GM23248 (cell line): ENCODE measurements around the gene SLC44A5. TPM values are rescaled to one million over a fixed set of nuclear protein-coding genes. Genes with fewer than 3 reads are reported as not detected.
"Not testable (repeated sequence)": the region's sequence is repeated elsewhere in the genome, so short reads cannot be mapped to it uniquely, and the experiment has no call there.

Experiments used
- DNase-seq: peaks from one replicate; pipeline ENCODE4 v3.0.0-alpha.2; 2015
- H2AFZ ChIP-seq: fragments of 200-600 bp; sonication (generic); 2 replicates; pipeline ENCODE4 v1.6.1; 2016; ENCODE audit warnings: antibody characterized with exemption
- H3F3A ChIP-seq: fragments of 200-600 bp; sonication (generic); 2 replicates; pipeline ENCODE4 v1.6.1; 2016; ENCODE audit warnings: mild to moderate bottlenecking, antibody characterized with exemption, mixed run types; ENCODE audit not compliant: insufficient read depth
- H3K27ac ChIP-seq: fragments of 200-600 bp; sonication (generic); 2 replicates; pipeline ENCODE4 v1.5.1; 2016; ENCODE audit warnings: mild to moderate bottlenecking
- H3K27me3 ChIP-seq: fragments of 200-600 bp; sonication (generic); replicated peaks from 2 replicates; pipeline ENCODE4 v1.6.1; 2016; ENCODE audit warnings: mild to moderate bottlenecking; ENCODE audit not compliant: insufficient read depth
- H3K36me3 ChIP-seq: fragments of 200-600 bp; sonication (generic); 2 replicates; pipeline ENCODE4 v1.6.1; 2016; ENCODE audit warnings: low read depth, mild to moderate bottlenecking
- H3K4me1 ChIP-seq: fragments of 200-600 bp; sonication (generic); 2 replicates; pipeline ENCODE4 v1.6.1; 2016; ENCODE audit warnings: mild to moderate bottlenecking; ENCODE audit not compliant: insufficient read depth
- H3K4me2 ChIP-seq: fragments of 200-600 bp; sonication (generic); one replicate; pipeline ENCODE4 v1.6.1; 2016; ENCODE audit warnings: mild to moderate bottlenecking; ENCODE audit not compliant: unreplicated experiment
- H3K4me3 ChIP-seq: fragments of 200-600 bp; sonication (generic); 2 replicates; pipeline ENCODE4 v1.5.1; 2016; ENCODE audit warnings: mild to moderate bottlenecking
- H3K79me2 ChIP-seq: fragments of 200-600 bp; sonication (generic); 2 replicates; pipeline ENCODE4 v1.6.1; 2016; ENCODE audit warnings: mild to moderate bottlenecking; ENCODE audit not compliant: insufficient read depth
- H3K9ac ChIP-seq: fragments of 200-600 bp; sonication (generic); 2 replicates; pipeline ENCODE4 v1.6.1; 2016; ENCODE audit warnings: mild to moderate bottlenecking
- H3K9me2 ChIP-seq: fragments of 200-600 bp; sonication (generic); 2 replicates; pipeline ENCODE4 v1.6.1; 2016; ENCODE audit warnings: mixed run types, mild to moderate bottlenecking, moderate library complexity; ENCODE audit not compliant: insufficient read depth
- H3K9me3 ChIP-seq: fragments of 200-600 bp; sonication (generic); one replicate; pipeline ENCODE4 v1.6.1; 2017; ENCODE audit warnings: low read depth
- H4K20me1 ChIP-seq: fragments of 200-600 bp; sonication (generic); 2 replicates; pipeline ENCODE4 v1.6.0; 2016; ENCODE audit not compliant: insufficient read depth
- EZH2 ChIP-seq: fragments of 200-600 bp; sonication (generic); IDR thresholded peaks from 2 replicates; pipeline ENCODE4 v1.6.1; 2018; ENCODE audit warnings: antibody characterized with exemption, mild to moderate bottlenecking; ENCODE audit not compliant: insufficient read depth, poor library complexity, severe bottlenecking
- EZH2phosphoT487 ChIP-seq: fragments of 200-600 bp; sonication (generic); IDR thresholded peaks from 2 replicates; pipeline ENCODE4 v1.6.1; 2018; ENCODE audit warnings: antibody characterized with exemption, moderate library complexity, mild to moderate bottlenecking, low read depth; ENCODE audit not compliant: insufficient read depth
- WGBS, 2 experiments: methylation state at CpG; one replicate each; pipeline ENCODE4 v1.1.6; 2015 to 2017; ENCODE audit warnings: low lambda C conversion rate in 2 of 2, low coverage in 1 of 2; ENCODE audit errors: missing lambda C conversion rate in 2 of 2; 5-methylcytosine and 5-hydroxymethylcytosine counted together
- in situ Hi-C: fragments of 300-500 bp; cut with MboI; formaldehyde crosslinking; loops from 2 replicates; pipeline ENCODE4 v1.15.0; 2020
- polyA plus RNA-seq: library from polyadenylated mRNA; unstranded; fragments of >200 nt; fragmentation: Nextera tagmentation; extraction: Ambion mirVana; gene quantifications from 2 replicates; pipeline ENCODE4 v1.2.1, GENCODE V29; 2016
- total RNA-seq: library from RNA; depleted of rRNA; stranded (reverse); fragments of >200 nt; shearing (Covaris generic); gene quantifications from 2 replicates; pipeline ENCODE4 v1.2.3, GENCODE V29; 2014

The SLC44A5 gene
- total and polyA plus RNA-seq, 2 experiments from 2014 or later, result not detected

DNA sequence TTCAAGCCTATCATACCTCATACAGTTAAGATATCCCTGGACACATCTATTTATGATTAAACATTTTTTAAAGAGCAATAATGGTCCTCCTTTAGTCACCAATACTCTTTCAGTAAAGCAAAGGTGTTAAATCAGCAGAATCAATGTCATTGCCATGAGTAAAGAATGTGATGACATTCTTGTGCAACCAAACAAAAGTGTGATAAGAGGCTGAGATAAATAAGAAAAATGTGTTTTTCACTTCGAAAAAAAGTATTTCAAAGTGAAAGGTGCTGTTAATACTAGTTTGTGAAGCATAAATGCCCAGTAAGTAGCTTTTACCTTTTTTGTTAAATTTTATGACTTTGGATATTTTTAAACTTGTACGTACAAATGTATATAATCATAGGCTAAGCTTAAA, 8.4 kb downstream of the SLC44A5 start:
- in situ Hi-C loops, result no loop called here
- no peaks in the 10 kb centered on the region for H3K9me3 ChIP-seq

DNA sequence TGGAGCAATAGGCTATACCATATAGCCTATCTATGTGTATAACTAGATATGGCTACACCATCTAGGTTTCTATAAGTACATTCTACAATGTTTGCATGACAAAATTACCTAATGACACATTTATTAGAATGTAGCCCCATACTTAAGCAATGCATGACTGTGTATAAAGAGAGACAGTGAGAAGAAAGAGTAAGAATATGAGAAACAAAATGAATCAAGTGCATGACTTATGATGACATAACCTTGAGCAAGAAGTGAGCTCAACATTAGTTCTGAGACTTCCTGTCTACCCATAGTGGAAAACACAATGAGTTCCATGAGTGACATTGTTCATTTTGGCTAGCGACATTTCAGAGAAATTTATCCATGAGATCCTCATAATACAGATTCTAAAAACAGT, 10.1 kb downstream of the SLC44A5 start:
- no peak overlapping the region for H3K9ac ChIP-seq
- no peaks in the 10 kb centered on the region for H3K27me3 ChIP-seq
- H3K4me2 ChIP-seq, result no peak overlapping the region
- H3K4me3 ChIP-seq, result no peak overlapping the region
- no peaks in the 10 kb centered on the region for H3F3A ChIP-seq
- DNase-seq, result no peak
- H3K9me3 ChIP-seq, result no peaks in the 10 kb centered on the region
- no peaks in the 10 kb centered on the region for H4K20me1 ChIP-seq
- no peaks in the 10 kb centered on the region for H3K79me2 ChIP-seq
- H3K9me2 ChIP-seq, result no peaks in the 10 kb centered on the region
- H3K36me3 ChIP-seq, result no peaks in the 10 kb centered on the region
- H3K27ac ChIP-seq, result no peak overlapping the region
- in situ Hi-C loops, result no loop called here
- H2AFZ ChIP-seq, result no peak overlapping the region
- TF ChIP-seq EZH2phosphoT487, result no peak
- TF ChIP-seq EZH2, result no peak
- WGBS, 2 experiments, result 20 to 24% methylated on average over 1 of the region's 1 CpG
- H3K4me1 ChIP-seq, result no peaks in the 10 kb centered on the region

More for the DNA sequence above, 8.4 kb downstream of the SLC44A5 start:
- Histone ChIP-seq H3K27me3 (no peaks in the 10 kb centered on the region), H3K27ac (no peak overlapping the region), H3F3A (no peaks in the 10 kb centered on the region), H3K4me2 (no peak overlapping the region), H3K9me2 (no peaks in the 10 kb centered on the region), H3K4me1 (no peaks in the 10 kb centered on the region), H4K20me1 (no peaks in the 10 kb centered on the region), H3K4me3 (no peak overlapping the region), H2AFZ (no peak overlapping the region), H3K9ac (no peak overlapping the region), H3K79me2 (no peaks in the 10 kb centered on the region), H3K36me3 (no peaks in the 10 kb centered on the region)
- no peak for TF ChIP-seq EZH2phosphoT487
- TF ChIP-seq EZH2, result no peak
- no peak for DNase-seq
- 38 to 47% methylated on average over 2 of the region's 2 CpGs for WGBS, 2 experiments

DNA sequence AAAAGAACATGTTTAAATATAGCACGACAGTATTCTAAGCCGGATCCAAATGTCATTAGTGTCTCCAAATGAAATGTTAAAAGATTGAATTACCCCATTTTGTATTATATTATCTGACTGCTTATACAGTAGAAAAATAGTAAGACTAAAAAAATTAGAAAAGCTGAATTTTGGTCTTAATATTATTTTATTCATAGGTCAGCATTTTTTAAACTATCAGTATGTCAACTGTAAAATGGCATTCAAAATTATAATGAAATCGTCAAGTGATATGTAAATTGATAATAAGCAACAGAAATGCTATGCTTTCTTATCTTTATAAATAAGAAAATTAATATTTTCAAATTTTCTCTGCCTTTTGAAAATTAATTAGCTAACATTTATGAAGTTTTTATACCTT, 16.6 kb downstream of the SLC44A5 start:
- WGBS, 2 experiments, result 47 to 54% methylated on average over 3 of the region's 3 CpGs
- Histone ChIP-seq H3K79me2 (no peaks in the 10 kb centered on the region), H3K4me2 (no peak overlapping the region), H3F3A (no peaks in the 10 kb centered on the region), H3K4me3 (no peak overlapping the region), H3K27me3 (no peaks in the 10 kb centered on the region), H3K36me3 (no peaks in the 10 kb centered on the region), H3K9me2 (no peaks in the 10 kb centered on the region), H3K4me1 (no peaks in the 10 kb centered on the region), H3K9me3 (no peaks in the 10 kb centered on the region), H3K9ac (no peak overlapping the region), H2AFZ (no peak overlapping the region), H3K27ac (no peak overlapping the region), H4K20me1 (no peaks in the 10 kb centered on the region)
- no peak for DNase-seq
- in situ Hi-C loops, result no loop called here
- TF ChIP-seq EZH2, result no peak
- TF ChIP-seq EZH2phosphoT487, result no peak

DNA sequence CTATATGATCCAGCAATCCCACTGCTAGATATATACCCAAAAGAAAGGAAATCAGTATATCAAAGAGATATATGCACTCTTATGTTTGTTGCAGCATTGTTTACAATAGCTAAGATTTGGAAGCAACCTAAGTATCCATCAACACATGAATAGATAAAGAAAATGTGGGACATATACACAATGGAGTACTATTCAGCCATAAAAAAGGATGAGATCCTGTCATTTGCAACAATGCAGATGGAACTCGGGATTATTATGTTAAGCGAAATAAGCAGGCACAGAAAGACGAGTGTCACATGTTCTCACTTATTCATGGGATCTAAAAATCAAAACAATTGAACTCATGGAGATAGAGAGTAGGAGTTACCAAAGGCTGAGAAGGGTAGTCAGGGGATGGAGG, 17.5 kb downstream of the SLC44A5 start:
- DNase-seq, in situ Hi-C loops, H3K79me2 ChIP-seq, H4K20me1 ChIP-seq, H3K4me1 ChIP-seq, H2AFZ ChIP-seq, H3K27ac ChIP-seq, H3K4me3 ChIP-seq, H3K9me3 ChIP-seq, H3K27me3 ChIP-seq, H3K36me3 ChIP-seq, H3F3A ChIP-seq, H3K9ac ChIP-seq, H3K4me2 ChIP-seq, H3K9me2 ChIP-seq: not testable (repeated sequence)
- WGBS, 2 experiments, result 1 to 7% methylated on average over 3 of the region's 3 CpGs

DNA sequence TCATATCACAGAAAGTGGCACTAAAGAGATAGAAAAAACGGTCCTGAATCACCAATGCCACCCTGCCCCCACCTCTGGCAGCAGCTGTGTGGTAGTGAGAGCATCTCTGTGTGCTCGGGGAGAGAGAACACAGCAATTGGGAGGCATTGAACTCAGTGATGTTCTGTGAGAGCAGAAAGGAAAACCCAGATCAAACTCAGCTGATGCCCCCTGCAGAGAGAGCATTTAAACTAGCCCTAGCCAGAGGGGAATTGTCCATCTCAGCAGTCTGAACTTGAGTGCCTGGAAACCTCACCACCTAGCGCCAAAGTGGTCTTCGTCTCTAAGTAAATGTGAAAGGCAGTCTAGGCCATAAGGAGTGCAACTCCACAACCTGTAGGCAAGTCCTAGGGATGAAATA, 21.3 kb downstream of the SLC44A5 start:
- H3K9me3 ChIP-seq, result no peaks in the 10 kb centered on the region
- no peaks in the 10 kb centered on the region for H4K20me1 ChIP-seq
- no peaks in the 10 kb centered on the region for H3K79me2 ChIP-seq
- H3K27me3 ChIP-seq, result no peaks in the 10 kb centered on the region
- no peaks in the 10 kb centered on the region for H3K36me3 ChIP-seq
- no peak overlapping the region for H3K4me3 ChIP-seq
- no peaks in the 10 kb centered on the region for H3K4me1 ChIP-seq
- no peak overlapping the region for H2AFZ ChIP-seq
- no peaks in the 10 kb centered on the region for H3F3A ChIP-seq
- no peak for DNase-seq
- WGBS, 2 experiments, result 27 to 30% methylated on average over 4 of the region's 4 CpGs
- no peak for TF ChIP-seq EZH2
- no peak for TF ChIP-seq EZH2phosphoT487
- no peak overlapping the region for H3K27ac ChIP-seq
- in situ Hi-C loops, result no loop called here
- H3K9me2 ChIP-seq, result no peaks in the 10 kb centered on the region
- H3K9ac ChIP-seq, result no peak overlapping the region
- no peak overlapping the region for H3K4me2 ChIP-seq
